Calu3 (cell line): ENCODE data around the gene CD40. TPM values are rescaled to one million over a fixed set of nuclear protein-coding genes. Genes with fewer than 3 reads are reported as not detected.

ENCODE experiments used
- BruUV-seq: library from RNA; stranded (reverse); fragments of 400-500 nt; replicated peaks from 2 replicates; lab custom pipeline; 2021; lab: Mats Ljungman, UMichigan
- CTCF ChIA-PET: fragments of 300-600 bp; sonication (Branson Sonifier 250); formaldehyde crosslinking; loops from one replicate; lab custom pipeline; 2022; ENCODE audit warnings: antibody characterized with exemption; lab: Charles Lee
- DNase-seq: peaks from one replicate; pipeline ENCODE4 v3.0.0; 2022
- H3K27ac Mint-ChIP-seq: one replicate; pipeline ENCODE4 v1.8.0; 2022; ENCODE audit warnings: mixed read lengths; ENCODE audit not compliant: unreplicated experiment
- H3K27me3 Mint-ChIP-seq: one replicate; pipeline ENCODE4 v1.8.0; 2022; ENCODE audit warnings: mixed read lengths; ENCODE audit not compliant: unreplicated experiment
- H3K36me3 Mint-ChIP-seq: one replicate; pipeline ENCODE4 v1.8.0; 2022; ENCODE audit warnings: mild to moderate bottlenecking, moderate library complexity, mixed read lengths; ENCODE audit not compliant: insufficient read depth, unreplicated experiment
- H3K4me1 Mint-ChIP-seq: one replicate; pipeline ENCODE4 v1.8.0; 2022; ENCODE audit warnings: mild to moderate bottlenecking, low read depth, mixed read lengths; ENCODE audit not compliant: unreplicated experiment
- H3K4me3 Mint-ChIP-seq: one replicate; pipeline ENCODE4 v1.8.0; 2022; ENCODE audit warnings: mild to moderate bottlenecking, low read depth, moderate library complexity, mixed read lengths; ENCODE audit not compliant: unreplicated experiment
- H3K9me3 Mint-ChIP-seq: one replicate; pipeline ENCODE4 v1.8.0; 2022; ENCODE audit warnings: low read depth, mixed read lengths; ENCODE audit not compliant: unreplicated experiment
- intact Hi-C: fragments of 100-400 bp; cut with micrococcal nuclease; formaldehyde crosslinking; loops from one replicate; pipeline ENCODE4 v1.10.0; 2022; ENCODE audit not compliant: unreplicated experiment
- total RNA-seq: library from RNA; stranded (reverse); gene quantifications from 2 replicates; pipeline ENCODE4 v1.2.3, GENCODE V29; 2022
- TF ChIP-seq, protein P1 (sequence below): fragments of 200-600 bp; IDR thresholded peaks from one replicate; pipeline ENCODE4 v1.8.0; 2022; ENCODE audit warnings: antibody characterized with exemption; ENCODE audit not compliant: unreplicated experiment

CD40 gene
- total RNA-seq, 1 experiment from 2014 or later: 13.6 TPM

DNA sequence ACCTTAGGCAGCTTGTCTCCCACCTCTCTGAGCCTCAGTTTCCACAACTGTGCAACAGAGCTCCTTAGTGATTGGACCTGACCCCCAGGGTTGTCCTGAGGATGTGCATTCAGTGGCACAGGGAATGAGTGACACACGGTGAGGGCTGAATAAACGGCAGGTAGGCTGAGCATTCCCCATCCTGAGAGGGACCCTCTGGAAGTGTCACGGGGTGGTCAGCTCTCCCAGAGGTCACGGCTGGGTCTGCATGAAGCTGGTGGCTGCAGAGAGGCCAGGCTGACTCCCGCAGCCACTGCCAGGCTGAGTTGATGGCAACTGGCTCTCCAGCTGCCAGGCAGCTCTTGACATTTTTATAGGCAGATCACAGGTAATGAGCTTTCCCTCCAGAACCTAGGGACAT is 42.5 kb downstream of the CD40 start:
- Mint-ChIP-seq H3K27me3 (peaks cover 100% of the 10 kb centered on the region), H3K27ac (no peak overlapping the region), H3K4me1 (no peaks in the 10 kb centered on the region), H3K36me3 (no peaks in the 10 kb centered on the region), H3K9me3 (no peaks in the 10 kb centered on the region), H3K4me3 (no peak overlapping the region)
- no TSS peak for BruUV-seq
- intact Hi-C loops: no loop called here
- TF ChIP-seq, protein P1, sequence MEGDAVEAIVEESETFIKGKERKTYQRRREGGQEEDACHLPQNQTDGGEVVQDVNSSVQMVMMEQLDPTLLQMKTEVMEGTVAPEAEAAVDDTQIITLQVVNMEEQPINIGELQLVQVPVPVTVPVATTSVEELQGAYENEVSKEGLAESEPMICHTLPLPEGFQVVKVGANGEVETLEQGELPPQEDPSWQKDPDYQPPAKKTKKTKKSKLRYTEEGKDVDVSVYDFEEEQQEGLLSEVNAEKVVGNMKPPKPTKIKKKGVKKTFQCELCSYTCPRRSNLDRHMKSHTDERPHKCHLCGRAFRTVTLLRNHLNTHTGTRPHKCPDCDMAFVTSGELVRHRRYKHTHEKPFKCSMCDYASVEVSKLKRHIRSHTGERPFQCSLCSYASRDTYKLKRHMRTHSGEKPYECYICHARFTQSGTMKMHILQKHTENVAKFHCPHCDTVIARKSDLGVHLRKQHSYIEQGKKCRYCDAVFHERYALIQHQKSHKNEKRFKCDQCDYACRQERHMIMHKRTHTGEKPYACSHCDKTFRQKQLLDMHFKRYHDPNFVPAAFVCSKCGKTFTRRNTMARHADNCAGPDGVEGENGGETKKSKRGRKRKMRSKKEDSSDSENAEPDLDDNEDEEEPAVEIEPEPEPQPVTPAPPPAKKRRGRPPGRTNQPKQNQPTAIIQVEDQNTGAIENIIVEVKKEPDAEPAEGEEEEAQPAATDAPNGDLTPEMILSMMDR: no peak
- CTCF ChIA-PET: no interaction called here
- DNase-seq: no peak

DNA sequence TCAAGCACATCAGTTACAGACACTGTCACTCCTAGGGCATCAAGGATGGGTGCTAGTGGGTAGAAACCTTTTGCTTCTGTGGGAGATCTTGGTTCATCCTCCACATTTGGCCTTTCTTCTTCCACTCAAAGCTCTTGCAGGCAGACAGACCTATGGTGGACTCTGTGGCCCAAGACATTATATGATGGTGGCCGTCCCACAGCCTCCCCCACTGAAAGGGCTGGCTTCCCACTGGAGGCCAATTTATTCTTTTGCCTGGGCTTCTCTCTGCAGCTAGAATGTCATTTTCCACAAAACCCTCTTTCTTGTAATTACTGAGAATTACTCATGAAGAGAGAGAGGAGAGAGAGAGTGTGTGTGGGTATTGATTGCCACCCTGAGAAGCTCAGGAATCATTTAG is 43.8 kb downstream of the CD40 start:
- no peaks in the 10 kb centered on the region for H3K4me1 Mint-ChIP-seq
- BruUV-seq: no TSS peak
- H3K4me3 Mint-ChIP-seq: no peak overlapping the region
- H3K36me3 Mint-ChIP-seq: no peaks in the 10 kb centered on the region
- no peak overlapping the region for H3K27ac Mint-ChIP-seq
- CTCF ChIA-PET: interaction anchor here (0.8 to 1.4 kb wide), 3 partner anchors 11 to 130 kb away, joined by 3 to 4 read pairs (median 4); no protein-coding TSS in a partner anchor
- no peak for DNase-seq
- H3K9me3 Mint-ChIP-seq: no peaks in the 10 kb centered on the region
- TF ChIP-seq, protein P1: no peak
- peaks cover 100% of the 10 kb centered on the region for H3K27me3 Mint-ChIP-seq
- intact Hi-C loops: no loop called here

DNA sequence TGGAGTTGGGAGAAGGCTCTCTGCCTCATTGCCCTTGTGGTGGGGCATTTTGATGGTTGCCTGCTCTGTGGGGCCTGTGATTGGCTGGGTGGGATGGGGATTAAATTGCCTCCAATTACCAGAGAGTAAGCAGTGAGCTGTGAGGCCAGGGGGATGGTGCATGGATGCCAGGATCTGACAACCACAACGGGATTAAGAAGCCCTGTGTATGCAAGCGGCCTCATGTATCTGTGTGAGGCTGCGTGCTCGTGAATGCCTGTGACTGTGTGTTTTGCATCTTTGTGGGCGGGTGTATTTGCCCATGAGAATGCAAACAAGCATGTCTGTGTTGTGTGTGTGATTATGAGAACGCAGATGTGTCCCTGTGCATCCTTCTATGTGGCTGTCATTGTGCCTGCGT is 46.1 kb downstream of the CD40 start:
- intact Hi-C loops: no loop called here
- Mint-ChIP-seq H3K27me3 (peaks cover 98% of the 10 kb centered on the region), H3K4me1 (no peaks in the 10 kb centered on the region), H3K36me3 (no peaks in the 10 kb centered on the region), H3K4me3 (no peak overlapping the region), H3K9me3 (no peaks in the 10 kb centered on the region), H3K27ac (no peak overlapping the region)
- BruUV-seq: no TSS peak
- CTCF ChIA-PET: no interaction called here
- no peak for DNase-seq
- TF ChIP-seq, protein P1: no peak

DNA sequence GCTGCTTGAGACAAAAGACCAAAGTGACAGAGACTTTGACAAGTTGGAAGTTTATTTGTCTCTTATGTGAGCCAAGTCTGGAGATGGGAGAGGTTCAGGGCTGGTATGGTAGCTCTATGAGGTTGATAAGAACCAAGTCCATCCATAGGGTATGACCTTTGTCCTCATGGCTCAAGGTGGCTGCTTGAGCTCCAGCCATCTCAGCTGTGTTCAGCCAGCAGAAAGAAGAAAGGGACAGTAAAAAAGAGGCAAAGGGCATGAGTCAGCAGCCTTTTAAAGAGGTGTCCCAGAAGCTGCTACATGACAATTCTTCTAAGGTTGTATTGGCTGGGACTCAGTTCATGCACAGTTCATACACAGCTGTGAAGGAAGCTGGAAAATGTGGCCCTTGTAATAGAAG is 49.0 kb downstream of the CD40 start:
- TF ChIP-seq, protein P1: no peak
- CTCF ChIA-PET: interaction anchor here (1.4 to 1.5 kb wide), 2 partner anchors 10 to 153 kb away, joined by 3 read pairs; no protein-coding TSS in a partner anchor
- Mint-ChIP-seq H3K27me3 (peaks cover 98% of the 10 kb centered on the region), H3K4me1 (no peaks in the 10 kb centered on the region), H3K36me3 (no peaks in the 10 kb centered on the region), H3K27ac (no peak overlapping the region), H3K9me3 (no peaks in the 10 kb centered on the region), H3K4me3 (no peak overlapping the region)
- no peak for DNase-seq
- intact Hi-C loops: no loop called here
- BruUV-seq: no TSS peak
